ENCODE measurements around the gene KCNN3.

DNA sequence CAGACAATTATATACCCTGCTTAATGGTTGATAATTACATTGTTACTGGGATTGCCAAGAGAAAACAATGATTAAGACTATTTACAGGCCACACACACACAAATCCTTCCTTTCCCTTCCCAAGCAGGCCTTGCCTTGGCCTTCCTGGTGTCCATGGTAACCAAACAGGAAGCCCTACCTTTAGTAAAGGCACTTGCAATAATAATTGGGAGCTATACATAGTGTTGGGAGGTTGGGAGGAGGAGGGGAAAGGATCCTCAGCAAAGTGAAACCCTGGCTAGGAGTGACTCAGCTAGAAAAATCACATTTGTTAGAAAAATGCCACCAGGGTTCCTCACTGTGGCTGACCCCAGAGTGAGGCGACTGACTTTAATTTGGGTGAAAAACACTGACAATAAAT lies 139.8 kb downstream of the KCNN3 start:
- TF ChIP-seq, protein P1, sequence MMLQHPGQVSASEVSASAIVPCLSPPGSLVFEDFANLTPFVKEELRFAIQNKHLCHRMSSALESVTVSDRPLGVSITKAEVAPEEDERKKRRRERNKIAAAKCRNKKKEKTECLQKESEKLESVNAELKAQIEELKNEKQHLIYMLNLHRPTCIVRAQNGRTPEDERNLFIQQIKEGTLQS (CRISPR knock-in tag; conservative IDR thresholded peaks at IDR 0.05), result no peak
- TF ChIP-seq, protein P2, sequence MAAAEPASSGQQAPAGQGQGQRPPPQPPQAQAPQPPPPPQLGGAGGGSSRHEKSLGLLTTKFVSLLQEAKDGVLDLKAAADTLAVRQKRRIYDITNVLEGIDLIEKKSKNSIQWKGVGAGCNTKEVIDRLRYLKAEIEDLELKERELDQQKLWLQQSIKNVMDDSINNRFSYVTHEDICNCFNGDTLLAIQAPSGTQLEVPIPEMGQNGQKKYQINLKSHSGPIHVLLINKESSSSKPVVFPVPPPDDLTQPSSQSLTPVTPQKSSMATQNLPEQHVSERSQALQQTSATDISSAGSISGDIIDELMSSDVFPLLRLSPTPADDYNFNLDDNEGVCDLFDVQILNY (CRISPR knock-in tag; IDR thresholded peaks at IDR 0.05), result no peak
- TF ChIP-seq TEAD4 (CRISPR knock-in tag; IDR thresholded peaks at IDR 0.05), result no peak
- TF ChIP-seq, protein P3, sequence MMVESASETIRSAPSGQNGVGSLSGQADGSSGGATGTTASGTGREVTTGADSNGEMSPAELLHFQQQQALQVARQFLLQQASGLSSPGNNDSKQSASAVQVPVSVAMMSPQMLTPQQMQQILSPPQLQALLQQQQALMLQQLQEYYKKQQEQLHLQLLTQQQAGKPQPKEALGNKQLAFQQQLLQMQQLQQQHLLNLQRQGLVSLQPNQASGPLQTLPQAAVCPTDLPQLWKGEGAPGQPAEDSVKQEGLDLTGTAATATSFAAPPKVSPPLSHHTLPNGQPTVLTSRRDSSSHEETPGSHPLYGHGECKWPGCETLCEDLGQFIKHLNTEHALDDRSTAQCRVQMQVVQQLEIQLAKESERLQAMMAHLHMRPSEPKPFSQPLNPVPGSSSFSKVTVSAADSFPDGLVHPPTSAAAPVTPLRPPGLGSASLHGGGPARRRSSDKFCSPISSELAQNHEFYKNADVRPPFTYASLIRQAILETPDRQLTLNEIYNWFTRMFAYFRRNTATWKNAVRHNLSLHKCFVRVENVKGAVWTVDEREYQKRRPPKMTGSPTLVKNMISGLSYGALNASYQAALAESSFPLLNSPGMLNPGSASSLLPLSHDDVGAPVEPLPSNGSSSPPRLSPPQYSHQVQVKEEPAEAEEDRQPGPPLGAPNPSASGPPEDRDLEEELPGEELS (CRISPR knock-in tag; IDR thresholded peaks at IDR 0.05), result no peak
- TF ChIP-seq, protein P4, sequence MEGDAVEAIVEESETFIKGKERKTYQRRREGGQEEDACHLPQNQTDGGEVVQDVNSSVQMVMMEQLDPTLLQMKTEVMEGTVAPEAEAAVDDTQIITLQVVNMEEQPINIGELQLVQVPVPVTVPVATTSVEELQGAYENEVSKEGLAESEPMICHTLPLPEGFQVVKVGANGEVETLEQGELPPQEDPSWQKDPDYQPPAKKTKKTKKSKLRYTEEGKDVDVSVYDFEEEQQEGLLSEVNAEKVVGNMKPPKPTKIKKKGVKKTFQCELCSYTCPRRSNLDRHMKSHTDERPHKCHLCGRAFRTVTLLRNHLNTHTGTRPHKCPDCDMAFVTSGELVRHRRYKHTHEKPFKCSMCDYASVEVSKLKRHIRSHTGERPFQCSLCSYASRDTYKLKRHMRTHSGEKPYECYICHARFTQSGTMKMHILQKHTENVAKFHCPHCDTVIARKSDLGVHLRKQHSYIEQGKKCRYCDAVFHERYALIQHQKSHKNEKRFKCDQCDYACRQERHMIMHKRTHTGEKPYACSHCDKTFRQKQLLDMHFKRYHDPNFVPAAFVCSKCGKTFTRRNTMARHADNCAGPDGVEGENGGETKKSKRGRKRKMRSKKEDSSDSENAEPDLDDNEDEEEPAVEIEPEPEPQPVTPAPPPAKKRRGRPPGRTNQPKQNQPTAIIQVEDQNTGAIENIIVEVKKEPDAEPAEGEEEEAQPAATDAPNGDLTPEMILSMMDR (IDR thresholded peaks at IDR 0.05), result no peak
- TF ChIP-seq, protein P5, sequence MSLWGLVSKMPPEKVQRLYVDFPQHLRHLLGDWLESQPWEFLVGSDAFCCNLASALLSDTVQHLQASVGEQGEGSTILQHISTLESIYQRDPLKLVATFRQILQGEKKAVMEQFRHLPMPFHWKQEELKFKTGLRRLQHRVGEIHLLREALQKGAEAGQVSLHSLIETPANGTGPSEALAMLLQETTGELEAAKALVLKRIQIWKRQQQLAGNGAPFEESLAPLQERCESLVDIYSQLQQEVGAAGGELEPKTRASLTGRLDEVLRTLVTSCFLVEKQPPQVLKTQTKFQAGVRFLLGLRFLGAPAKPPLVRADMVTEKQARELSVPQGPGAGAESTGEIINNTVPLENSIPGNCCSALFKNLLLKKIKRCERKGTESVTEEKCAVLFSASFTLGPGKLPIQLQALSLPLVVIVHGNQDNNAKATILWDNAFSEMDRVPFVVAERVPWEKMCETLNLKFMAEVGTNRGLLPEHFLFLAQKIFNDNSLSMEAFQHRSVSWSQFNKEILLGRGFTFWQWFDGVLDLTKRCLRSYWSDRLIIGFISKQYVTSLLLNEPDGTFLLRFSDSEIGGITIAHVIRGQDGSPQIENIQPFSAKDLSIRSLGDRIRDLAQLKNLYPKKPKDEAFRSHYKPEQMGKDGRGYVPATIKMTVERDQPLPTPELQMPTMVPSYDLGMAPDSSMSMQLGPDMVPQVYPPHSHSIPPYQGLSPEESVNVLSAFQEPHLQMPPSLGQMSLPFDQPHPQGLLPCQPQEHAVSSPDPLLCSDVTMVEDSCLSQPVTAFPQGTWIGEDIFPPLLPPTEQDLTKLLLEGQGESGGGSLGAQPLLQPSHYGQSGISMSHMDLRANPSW (CRISPR knock-in tag; conservative IDR thresholded peaks at IDR 0.05; ENCODE audit: low read depth), result no peak
- TF ChIP-seq, protein P6, sequence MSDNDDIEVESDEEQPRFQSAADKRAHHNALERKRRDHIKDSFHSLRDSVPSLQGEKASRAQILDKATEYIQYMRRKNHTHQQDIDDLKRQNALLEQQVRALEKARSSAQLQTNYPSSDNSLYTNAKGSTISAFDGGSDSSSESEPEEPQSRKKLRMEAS (CRISPR knock-in tag; IDR thresholded peaks at IDR 0.05), result no peak
- TF ChIP-seq SMAD3 (CRISPR knock-in tag; IDR thresholded peaks at IDR 0.05; ENCODE audit: borderline replicate concordance), result no peak
- TF ChIP-seq, protein P7, sequence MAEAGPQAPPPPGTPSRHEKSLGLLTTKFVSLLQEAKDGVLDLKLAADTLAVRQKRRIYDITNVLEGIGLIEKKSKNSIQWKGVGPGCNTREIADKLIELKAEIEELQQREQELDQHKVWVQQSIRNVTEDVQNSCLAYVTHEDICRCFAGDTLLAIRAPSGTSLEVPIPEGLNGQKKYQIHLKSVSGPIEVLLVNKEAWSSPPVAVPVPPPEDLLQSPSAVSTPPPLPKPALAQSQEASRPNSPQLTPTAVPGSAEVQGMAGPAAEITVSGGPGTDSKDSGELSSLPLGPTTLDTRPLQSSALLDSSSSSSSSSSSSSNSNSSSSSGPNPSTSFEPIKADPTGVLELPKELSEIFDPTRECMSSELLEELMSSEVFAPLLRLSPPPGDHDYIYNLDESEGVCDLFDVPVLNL (CRISPR knock-in tag; IDR thresholded peaks at IDR 0.05; ENCODE audit: borderline replicate concordance, low read depth), result no peak
- no peak for TF ChIP-seq NFYB (CRISPR knock-in tag; conservative IDR thresholded peaks at IDR 0.05; ENCODE audit: low read depth)
- TF ChIP-seq, protein P8, sequence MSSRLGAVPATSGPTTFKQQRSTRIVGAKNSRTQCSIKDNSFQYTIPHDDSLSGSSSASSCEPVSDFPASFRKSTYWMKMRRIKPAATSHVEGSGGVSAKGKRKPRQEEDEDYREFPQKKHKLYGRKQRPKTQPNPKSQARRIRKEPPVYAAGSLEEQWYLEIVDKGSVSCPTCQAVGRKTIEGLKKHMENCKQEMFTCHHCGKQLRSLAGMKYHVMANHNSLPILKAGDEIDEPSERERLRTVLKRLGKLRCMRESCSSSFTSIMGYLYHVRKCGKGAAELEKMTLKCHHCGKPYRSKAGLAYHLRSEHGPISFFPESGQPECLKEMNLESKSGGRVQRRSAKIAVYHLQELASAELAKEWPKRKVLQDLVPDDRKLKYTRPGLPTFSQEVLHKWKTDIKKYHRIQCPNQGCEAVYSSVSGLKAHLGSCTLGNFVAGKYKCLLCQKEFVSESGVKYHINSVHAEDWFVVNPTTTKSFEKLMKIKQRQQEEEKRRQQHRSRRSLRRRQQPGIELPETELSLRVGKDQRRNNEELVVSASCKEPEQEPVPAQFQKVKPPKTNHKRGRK (CRISPR knock-in tag; IDR thresholded peaks at IDR 0.05; ENCODE audit: borderline replicate concordance), result no peak
- TF ChIP-seq SP1 (CRISPR knock-in tag; conservative IDR thresholded peaks at IDR 0.05), result no peak
- no peak for TF ChIP-seq CREB1 (CRISPR knock-in tag; IDR thresholded peaks at IDR 0.05)
- TF ChIP-seq, protein P9, sequence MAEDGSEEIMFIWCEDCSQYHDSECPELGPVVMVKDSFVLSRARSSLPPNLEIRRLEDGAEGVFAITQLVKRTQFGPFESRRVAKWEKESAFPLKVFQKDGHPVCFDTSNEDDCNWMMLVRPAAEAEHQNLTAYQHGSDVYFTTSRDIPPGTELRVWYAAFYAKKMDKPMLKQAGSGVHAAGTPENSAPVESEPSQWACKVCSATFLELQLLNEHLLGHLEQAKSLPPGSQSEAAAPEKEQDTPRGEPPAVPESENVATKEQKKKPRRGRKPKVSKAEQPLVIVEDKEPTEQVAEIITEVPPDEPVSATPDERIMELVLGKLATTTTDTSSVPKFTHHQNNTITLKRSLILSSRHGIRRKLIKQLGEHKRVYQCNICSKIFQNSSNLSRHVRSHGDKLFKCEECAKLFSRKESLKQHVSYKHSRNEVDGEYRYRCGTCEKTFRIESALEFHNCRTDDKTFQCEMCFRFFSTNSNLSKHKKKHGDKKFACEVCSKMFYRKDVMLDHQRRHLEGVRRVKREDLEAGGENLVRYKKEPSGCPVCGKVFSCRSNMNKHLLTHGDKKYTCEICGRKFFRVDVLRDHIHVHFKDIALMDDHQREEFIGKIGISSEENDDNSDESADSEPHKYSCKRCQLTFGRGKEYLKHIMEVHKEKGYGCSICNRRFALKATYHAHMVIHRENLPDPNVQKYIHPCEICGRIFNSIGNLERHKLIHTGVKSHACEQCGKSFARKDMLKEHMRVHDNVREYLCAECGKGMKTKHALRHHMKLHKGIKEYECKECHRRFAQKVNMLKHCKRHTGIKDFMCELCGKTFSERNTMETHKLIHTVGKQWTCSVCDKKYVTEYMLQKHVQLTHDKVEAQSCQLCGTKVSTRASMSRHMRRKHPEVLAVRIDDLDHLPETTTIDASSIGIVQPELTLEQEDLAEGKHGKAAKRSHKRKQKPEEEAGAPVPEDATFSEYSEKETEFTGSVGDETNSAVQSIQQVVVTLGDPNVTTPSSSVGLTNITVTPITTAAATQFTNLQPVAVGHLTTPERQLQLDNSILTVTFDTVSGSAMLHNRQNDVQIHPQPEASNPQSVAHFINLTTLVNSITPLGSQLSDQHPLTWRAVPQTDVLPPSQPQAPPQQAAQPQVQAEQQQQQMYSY (CRISPR knock-in tag; IDR thresholded peaks at IDR 0.05), result no peak

Data from WTC11 (cell line).